GM12891 (cell line): ENCODE results near the gene DYNC1H1.

Source experiments
- DNase-seq: peaks from one replicate; pipeline ENCODE4 v3.0.0; 2011; ENCODE audit warnings: low spot score; ENCODE audit not compliant: insufficient read length
- FAIRE-seq: peaks from 2 replicates; lab custom pipeline; 2011; peaks lifted over from hg19 to GRCh38; lab: Jason Lieb, UNC
- PAX5 ChIP-seq: IDR thresholded peaks from 2 replicates; pipeline ENCODE4 v1.6.1; 2011; ENCODE audit warnings: low read length, moderate library complexity, mild to moderate bottlenecking; ENCODE audit not compliant: insufficient read depth, severe bottlenecking
- POLR2A ChIP-seq: IDR thresholded peaks from 2 replicates; pipeline ENCODE4 v1.6.1; 2011; ENCODE audit warnings: low read depth, low read length, control low read depth
- POLR2AphosphoS5 ChIP-seq: IDR thresholded peaks from 2 replicates; pipeline ENCODE4 v1.6.1; 2011; ENCODE audit warnings: low read depth, low read length, control low read depth
- POU2F2 ChIP-seq: IDR thresholded peaks from 2 replicates; pipeline ENCODE4 v1.6.1; 2011; ENCODE audit warnings: low read depth, mild to moderate bottlenecking, control low read depth, low read length, moderate library complexity
- SPI1 ChIP-seq: IDR thresholded peaks from 2 replicates; pipeline ENCODE4 v1.6.1; 2011; ENCODE audit warnings: low read depth, low read length, control low read depth
- TAF1 ChIP-seq: IDR thresholded peaks from 2 replicates; pipeline ENCODE4 v1.6.1; 2011; ENCODE audit warnings: low read depth, low read length, control low read depth

Gene DYNC1H1

GRCh38 chr14:102084931-102085330, 120.6 kb downstream of the DYNC1H1 start:
- FAIRE-seq (no peak), DNase-seq (no peak)
- TF ChIP-seq TAF1 = no peak
- TF ChIP-seq PAX5 = no peak
- TF ChIP-seq POU2F2 = no peak

GRCh38 chr14:102085488-102085887, 121.1 kb downstream of the DYNC1H1 start:
- DNase-seq (no peak), FAIRE-seq (no peak)
- TF ChIP-seq SPI1 (no peak), POLR2AphosphoS5 (no peak)

- TF ChIP-seq POU2F2 = no peak
- no peak for TF ChIP-seq TAF1
- no peak for TF ChIP-seq POLR2A
- TF ChIP-seq POLR2AphosphoS5 = no peak
- no peak for TF ChIP-seq SPI1
- no peak for TF ChIP-seq PAX5
- FAIRE-seq (no peak), DNase-seq (no peak)
Measured at GRCh38 chr14:102085948-102086708, 121.8 kb downstream of the DYNC1H1 start.

- FAIRE-seq (no peak), DNase-seq (no peak)
- TF ChIP-seq POLR2A = no peak
- no peak for TF ChIP-seq PAX5
- no peak for TF ChIP-seq POU2F2
- no peak for TF ChIP-seq POLR2AphosphoS5
- TF ChIP-seq SPI1 = no peak
- TF ChIP-seq TAF1 = no peak
Measured at GRCh38 chr14:102086709-102086971, 122.3 kb downstream of the DYNC1H1 start.

- no peak for TF ChIP-seq PAX5
- peak; percentile 91 for TF ChIP-seq TAF1
- peak; percentile 99 for TF ChIP-seq POLR2A
- TF ChIP-seq POU2F2 = peak; percentile 91
- no peak for TF ChIP-seq SPI1
- peak; percentile 99 for TF ChIP-seq POLR2AphosphoS5
- DNase-seq = peak; percentile 90
- peak; percentile 93 for FAIRE-seq
Measured at GRCh38 chr14:102086972-102087761, 122.8 kb downstream of the DYNC1H1 start, which contains the start of gene HSP90AA1. TSS of gene HSP90AA1 (minus strand) at chr14:102087044. CDS start at chr14:102086378, 666 bp downstream.

- FAIRE-seq = no peak
- no peak for TF ChIP-seq PAX5
- DNase-seq = no peak
Measured at GRCh38 chr14:102087762-102088011, 123.3 kb downstream of the DYNC1H1 start.

- DNase-seq = peak; percentile 57
- FAIRE-seq = peak; percentile 70
- TF ChIP-seq POLR2AphosphoS5 (peak; percentile 50; the same call in 1 of the 2 replicates), SPI1 (peak; percentile 45), PAX5 (no peak), POU2F2 (no peak)
Measured at GRCh38 chr14:102088012-102088792, 123.8 kb downstream of the DYNC1H1 start.

- DNase-seq = no peak
- TF ChIP-seq TAF1 = no peak
- no peak for TF ChIP-seq SPI1
- no peak for TF ChIP-seq POLR2AphosphoS5
- TF ChIP-seq POU2F2 = no peak
- no peak for TF ChIP-seq PAX5
- TF ChIP-seq POLR2A = no peak
- FAIRE-seq = no peak
Measured at GRCh38 chr14:102089621-102090343, 125.4 kb downstream of the DYNC1H1 start.

- peak; percentile 54 for FAIRE-seq
- TF ChIP-seq SPI1 = no peak
- TF ChIP-seq POLR2AphosphoS5 = no peak
- no peak for TF ChIP-seq POLR2A
- TF ChIP-seq PAX5 = no peak
- TF ChIP-seq POU2F2 = no peak
- TF ChIP-seq TAF1 = no peak
- no peak for DNase-seq
Measured at GRCh38 chr14:102090713-102091112, 126.3 kb downstream of the DYNC1H1 start.

GRCh38 chr14:102092806-102093205, 128.4 kb downstream of the DYNC1H1 start:
- no peak for TF ChIP-seq SPI1
- TF ChIP-seq TAF1 = no peak
- no peak for TF ChIP-seq POU2F2
- no peak for TF ChIP-seq POLR2AphosphoS5
- no peak for TF ChIP-seq PAX5
- TF ChIP-seq POLR2A = no peak
- DNase-seq (no peak), FAIRE-seq (no peak)
